ENCODE measurements around the gene DMBT1.
"Not testable (repeated sequence)": the region's sequence is repeated elsewhere in the genome, so short reads cannot be mapped to it uniquely, and the experiment has no call there.

DMBT1 gene

DNA sequence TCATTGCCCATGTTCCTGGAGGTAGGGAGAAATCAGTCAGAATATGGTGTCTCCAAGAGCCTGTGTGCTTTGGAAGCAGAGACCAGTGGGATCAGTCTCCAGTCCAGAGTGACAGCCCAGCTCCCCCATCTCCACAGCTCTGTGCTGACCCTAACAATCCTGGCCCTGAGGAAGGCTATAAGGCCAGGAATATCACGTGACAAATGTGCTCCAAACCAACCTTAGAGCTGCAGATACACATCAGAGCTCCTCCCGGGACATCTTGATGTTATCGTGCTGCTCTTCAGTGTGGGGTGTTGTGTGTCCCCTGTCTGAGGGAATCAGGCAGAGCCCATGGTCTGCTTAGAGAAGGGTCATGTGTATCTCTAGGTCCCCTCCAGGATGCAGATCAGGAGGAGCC is 15.2 kb downstream of the DMBT1 start:
- Histone ChIP-seq H3K9me3 (ENCODE audit: control insufficient read depth, low read length) (no peaks in the 10 kb centered on the region), H3K4me1 (ENCODE audit: control insufficient read depth, insufficient read depth, low read length) (no peaks in the 10 kb centered on the region), H3K36me3 (ENCODE audit: control insufficient read depth, insufficient read depth, low read length) (no peaks in the 10 kb centered on the region), H3K4me3 (ENCODE audit: insufficient read depth, low read depth, low read length) (no peak overlapping the region), H3K27me3 (ENCODE audit: control insufficient read depth, insufficient read depth, low read length, poor library complexity, severe bottlenecking) (no peaks in the 10 kb centered on the region), H3K27ac (ENCODE audit: insufficient read depth, low read depth, low read length, poor library complexity, severe bottlenecking) (no peak overlapping the region)
- WGBS, 2 experiments = 82 to 85% methylated on average over 3 of the region's 3 CpGs

- WGBS, 2 experiments = 83 to 86% methylated on average over 6 of the region's 6 CpGs
- no peaks in the 10 kb centered on the region for H3K36me3 ChIP-seq (ENCODE audit: control insufficient read depth, insufficient read depth, low read length)
- H3K27ac ChIP-seq (ENCODE audit: insufficient read depth, low read depth, low read length, poor library complexity, severe bottlenecking) = no peak overlapping the region
- H3K4me3 ChIP-seq (ENCODE audit: insufficient read depth, low read depth, low read length) = no peak overlapping the region
- no peaks in the 10 kb centered on the region for H3K4me1 ChIP-seq (ENCODE audit: control insufficient read depth, insufficient read depth, low read length)
- no peaks in the 10 kb centered on the region for H3K9me3 ChIP-seq (ENCODE audit: control insufficient read depth, low read length)
- H3K27me3 ChIP-seq (ENCODE audit: control insufficient read depth, insufficient read depth, low read length, poor library complexity, severe bottlenecking) = no peaks in the 10 kb centered on the region
Observed at GRCh38 chr10:122576291-122576690, 15.7 kb downstream of the DMBT1 start.

- H3K4me3 ChIP-seq (ENCODE audit: insufficient read depth, low read depth, low read length) = no peak overlapping the region
- no peaks in the 10 kb centered on the region for H3K36me3 ChIP-seq (ENCODE audit: control insufficient read depth, insufficient read depth, low read length)
- 92 to 93% methylated on average over 12 of the region's 12 CpGs for WGBS, 2 experiments
- no peaks in the 10 kb centered on the region for H3K27me3 ChIP-seq (ENCODE audit: control insufficient read depth, insufficient read depth, low read length, poor library complexity, severe bottlenecking)
- H3K27ac ChIP-seq (ENCODE audit: insufficient read depth, low read depth, low read length, poor library complexity, severe bottlenecking) = no peak overlapping the region
- H3K4me1 ChIP-seq (ENCODE audit: control insufficient read depth, insufficient read depth, low read length) = no peaks in the 10 kb centered on the region
- no peaks in the 10 kb centered on the region for H3K9me3 ChIP-seq (ENCODE audit: control insufficient read depth, low read length)
Observed at GRCh38 chr10:122577311-122577885, 16.8 kb downstream of the DMBT1 start.

DNA sequence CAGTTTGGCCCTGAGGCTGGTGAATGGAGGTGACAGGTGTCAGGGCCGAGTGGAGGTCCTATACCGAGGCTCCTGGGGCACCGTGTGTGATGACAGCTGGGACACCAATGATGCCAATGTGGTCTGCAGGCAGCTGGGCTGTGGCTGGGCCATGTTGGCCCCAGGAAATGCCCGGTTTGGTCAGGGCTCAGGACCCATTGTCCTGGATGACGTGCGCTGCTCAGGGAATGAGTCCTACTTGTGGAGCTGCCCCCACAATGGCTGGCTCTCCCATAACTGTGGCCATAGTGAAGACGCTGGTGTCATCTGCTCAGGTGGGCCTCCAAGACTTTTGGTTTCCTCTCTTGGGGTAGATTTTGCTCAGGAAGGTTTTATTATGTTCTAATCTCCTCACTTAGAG is 25.5 kb downstream of the DMBT1 start:
- 91 to 94% methylated on average over 7 of the region's 7 CpGs for WGBS, 2 experiments
- not testable (repeated sequence) for H3K36me3 ChIP-seq (ENCODE audit: control insufficient read depth, insufficient read depth, low read length); H3K9me3 ChIP-seq (ENCODE audit: control insufficient read depth, low read length); H3K4me1 ChIP-seq (ENCODE audit: control insufficient read depth, insufficient read depth, low read length); H3K4me3 ChIP-seq (ENCODE audit: insufficient read depth, low read depth, low read length); H3K27me3 ChIP-seq (ENCODE audit: control insufficient read depth, insufficient read depth, low read length, poor library complexity, severe bottlenecking); H3K27ac ChIP-seq (ENCODE audit: insufficient read depth, low read depth, low read length, poor library complexity, severe bottlenecking)

DNA sequence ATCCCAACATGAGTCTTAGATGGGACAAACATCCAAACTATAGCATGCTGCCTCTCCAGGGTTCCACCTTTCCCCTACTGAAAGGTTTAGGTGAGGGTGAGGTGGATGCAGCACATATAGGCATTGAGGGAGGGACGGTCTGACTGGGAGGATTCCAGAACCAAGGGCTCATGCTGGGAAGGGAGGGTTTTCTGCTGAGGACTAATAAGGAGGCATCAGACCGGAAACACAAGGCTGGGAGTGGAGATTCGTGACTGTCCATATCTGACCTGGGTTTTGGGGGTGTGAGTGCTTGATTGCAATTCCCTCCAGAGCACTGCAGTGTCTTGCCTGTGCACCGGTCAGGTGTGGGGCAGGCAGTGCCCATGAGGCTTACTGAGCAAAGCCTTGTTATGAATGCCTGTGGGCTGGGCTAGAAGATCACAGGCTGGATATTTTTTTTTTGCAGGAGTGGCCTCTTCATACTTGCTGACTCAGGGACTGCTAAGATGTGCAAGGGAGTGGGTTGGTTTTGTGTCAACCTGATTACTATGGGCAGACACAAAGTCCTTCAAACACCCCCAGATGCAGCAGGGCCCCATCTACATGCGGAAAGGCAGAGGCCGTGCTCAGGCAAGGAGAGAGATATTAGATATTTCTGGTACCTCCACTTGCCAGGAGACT is 26.7 kb downstream of the DMBT1 start:
- no peaks in the 10 kb centered on the region for H3K4me1 ChIP-seq (ENCODE audit: control insufficient read depth, insufficient read depth, low read length)
- 88 to 93% methylated on average over 6 of the region's 6 CpGs for WGBS, 2 experiments
- no peaks in the 10 kb centered on the region for H3K36me3 ChIP-seq (ENCODE audit: control insufficient read depth, insufficient read depth, low read length)
- no peaks in the 10 kb centered on the region for H3K27me3 ChIP-seq (ENCODE audit: control insufficient read depth, insufficient read depth, low read length, poor library complexity, severe bottlenecking)
- H3K27ac ChIP-seq (ENCODE audit: insufficient read depth, low read depth, low read length, poor library complexity, severe bottlenecking) = no peak overlapping the region
- H3K4me3 ChIP-seq (ENCODE audit: insufficient read depth, low read depth, low read length) = no peak overlapping the region
- no peaks in the 10 kb centered on the region for H3K9me3 ChIP-seq (ENCODE audit: control insufficient read depth, low read length)

DNA sequence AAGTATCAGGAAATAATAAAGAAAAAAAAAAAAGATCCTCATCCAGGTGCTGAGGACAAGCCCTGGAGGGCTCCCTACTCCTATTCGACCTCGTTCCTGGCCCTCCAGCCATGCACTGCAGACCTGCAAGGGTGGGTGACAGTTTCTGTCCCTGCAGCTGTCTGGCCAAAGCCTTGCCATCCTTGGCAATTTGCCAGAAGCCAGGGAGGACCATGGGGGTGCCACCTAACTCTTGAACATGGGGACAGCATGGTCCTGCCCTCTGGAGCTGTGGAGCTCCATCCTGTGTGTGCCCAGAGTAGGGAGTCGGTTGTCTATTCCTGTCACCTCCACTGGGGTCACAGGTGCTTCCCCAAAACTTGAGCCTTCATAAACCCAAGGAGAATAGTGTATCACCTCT is 27.8 kb downstream of the DMBT1 start:
- 92 to 97% methylated on average over 3 of the region's 3 CpGs for WGBS, 2 experiments
- H3K27me3 ChIP-seq (ENCODE audit: control insufficient read depth, insufficient read depth, low read length, poor library complexity, severe bottlenecking) = no peaks in the 10 kb centered on the region
- no peak overlapping the region for H3K27ac ChIP-seq (ENCODE audit: insufficient read depth, low read depth, low read length, poor library complexity, severe bottlenecking)
- H3K4me3 ChIP-seq (ENCODE audit: insufficient read depth, low read depth, low read length) = no peak overlapping the region
- no peaks in the 10 kb centered on the region for H3K4me1 ChIP-seq (ENCODE audit: control insufficient read depth, insufficient read depth, low read length)
- no peaks in the 10 kb centered on the region for H3K9me3 ChIP-seq (ENCODE audit: control insufficient read depth, low read length)
- no peaks in the 10 kb centered on the region for H3K36me3 ChIP-seq (ENCODE audit: control insufficient read depth, insufficient read depth, low read length)

GRCh38 chr10:122590153-122590552 is 29.6 kb downstream of the DMBT1 start:
- 81 to 86% methylated on average over 3 of the region's 3 CpGs for WGBS, 2 experiments

GRCh38 chr10:122591736-122592135 is 31.2 kb downstream of the DMBT1 start:
- Histone ChIP-seq H3K9me3 (ENCODE audit: control insufficient read depth, low read length) (no peaks in the 10 kb centered on the region), H3K27ac (ENCODE audit: insufficient read depth, low read depth, low read length, poor library complexity, severe bottlenecking) (no peak overlapping the region), H3K4me3 (ENCODE audit: insufficient read depth, low read depth, low read length) (no peak overlapping the region), H3K36me3 (ENCODE audit: control insufficient read depth, insufficient read depth, low read length) (no peaks in the 10 kb centered on the region), H3K4me1 (ENCODE audit: control insufficient read depth, insufficient read depth, low read length) (no peaks in the 10 kb centered on the region), H3K27me3 (ENCODE audit: control insufficient read depth, insufficient read depth, low read length, poor library complexity, severe bottlenecking) (no peaks in the 10 kb centered on the region)
- 80% methylated on average over 3 of the region's 3 CpGs for WGBS, 2 experiments

More at GRCh38 chr10:122590153-122590552, 29.6 kb downstream of the DMBT1 start:
- no peak overlapping the region for H3K4me3 ChIP-seq (ENCODE audit: insufficient read depth, low read depth, low read length)
- no peaks in the 10 kb centered on the region for H3K27me3 ChIP-seq (ENCODE audit: control insufficient read depth, insufficient read depth, low read length, poor library complexity, severe bottlenecking)
- H3K27ac ChIP-seq (ENCODE audit: insufficient read depth, low read depth, low read length, poor library complexity, severe bottlenecking) = no peak overlapping the region
- H3K9me3 ChIP-seq (ENCODE audit: control insufficient read depth, low read length) = no peaks in the 10 kb centered on the region
- H3K4me1 ChIP-seq (ENCODE audit: control insufficient read depth, insufficient read depth, low read length) = no peaks in the 10 kb centered on the region
- H3K36me3 ChIP-seq (ENCODE audit: control insufficient read depth, insufficient read depth, low read length) = no peaks in the 10 kb centered on the region

DNA sequence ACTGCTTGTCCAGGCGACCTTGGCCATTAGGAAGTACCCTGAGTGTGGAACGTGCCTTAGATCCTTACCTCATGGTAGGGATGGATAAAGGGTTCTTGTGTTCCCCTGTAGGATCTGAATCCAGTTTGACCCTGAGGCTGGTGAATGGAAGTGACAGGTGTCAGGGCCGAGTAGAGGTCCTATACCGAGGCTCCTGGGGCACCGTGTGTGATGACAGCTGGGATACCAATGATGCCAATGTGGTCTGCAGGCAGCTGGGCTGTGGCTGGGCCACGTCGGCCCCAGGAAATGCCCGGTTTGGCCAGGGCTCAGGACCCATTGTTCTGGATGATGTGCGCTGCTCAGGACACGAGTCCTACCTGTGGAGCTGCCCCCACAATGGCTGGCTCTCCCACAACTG is 31.6 kb downstream of the DMBT1 start:
- H3K4me3 ChIP-seq (ENCODE audit: insufficient read depth, low read depth, low read length) = no peak overlapping the region
- no peaks in the 10 kb centered on the region for H3K36me3 ChIP-seq (ENCODE audit: control insufficient read depth, insufficient read depth, low read length)
- H3K27me3 ChIP-seq (ENCODE audit: control insufficient read depth, insufficient read depth, low read length, poor library complexity, severe bottlenecking) = no peaks in the 10 kb centered on the region
- H3K4me1 ChIP-seq (ENCODE audit: control insufficient read depth, insufficient read depth, low read length) = no peaks in the 10 kb centered on the region
- H3K9me3 ChIP-seq (ENCODE audit: control insufficient read depth, low read length) = no peaks in the 10 kb centered on the region
- H3K27ac ChIP-seq (ENCODE audit: insufficient read depth, low read depth, low read length, poor library complexity, severe bottlenecking) = no peak overlapping the region
- 90 to 95% methylated on average over 10 of the region's 10 CpGs for WGBS, 2 experiments

DNA sequence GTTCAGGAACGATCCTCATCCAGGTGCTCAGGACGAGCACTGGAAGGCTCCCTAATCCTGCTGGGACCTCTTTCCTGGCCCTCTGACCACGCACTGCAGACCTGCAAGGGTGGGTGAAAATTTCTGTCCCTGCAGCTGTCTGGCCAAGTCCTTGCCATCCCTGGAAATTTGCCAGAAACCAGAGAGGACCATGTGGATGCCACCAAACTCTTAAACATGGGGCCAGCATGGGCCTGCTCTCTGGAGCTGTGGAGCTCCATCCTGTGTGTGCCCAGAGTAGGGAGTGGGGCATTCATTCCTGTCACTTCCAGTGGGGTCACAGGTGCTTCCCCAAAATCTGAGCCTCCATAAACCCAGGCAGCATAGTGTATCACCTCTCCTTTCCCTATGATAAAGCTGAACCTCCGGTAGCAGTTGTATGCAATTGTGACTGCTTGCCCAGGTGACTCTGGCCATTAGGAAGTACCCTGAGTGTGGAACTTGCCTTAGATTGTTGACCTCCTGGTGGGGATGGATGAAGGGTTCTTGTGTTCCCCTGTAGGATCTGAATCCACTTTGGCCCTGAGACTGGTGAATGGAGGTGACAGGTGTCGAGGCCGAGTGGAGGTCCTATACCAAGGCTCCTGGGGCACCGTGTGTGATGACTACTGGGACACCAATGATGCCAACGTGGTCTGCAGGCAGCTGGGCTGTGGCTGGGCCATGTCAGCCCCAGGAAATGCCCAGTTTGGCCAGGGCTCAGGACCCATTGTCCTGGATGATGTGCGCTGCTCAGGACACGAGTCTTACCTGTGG is 57.1 kb downstream of the DMBT1 start:
- no peak overlapping the region for H3K4me3 ChIP-seq (ENCODE audit: insufficient read depth, low read depth, low read length)
- no peaks in the 10 kb centered on the region for H3K36me3 ChIP-seq (ENCODE audit: control insufficient read depth, insufficient read depth, low read length)
- H3K9me3 ChIP-seq (ENCODE audit: control insufficient read depth, low read length) = no peaks in the 10 kb centered on the region
- H3K4me1 ChIP-seq (ENCODE audit: control insufficient read depth, insufficient read depth, low read length) = no peaks in the 10 kb centered on the region
- no peaks in the 10 kb centered on the region for H3K27me3 ChIP-seq (ENCODE audit: control insufficient read depth, insufficient read depth, low read length, poor library complexity, severe bottlenecking)
- no peak overlapping the region for H3K27ac ChIP-seq (ENCODE audit: insufficient read depth, low read depth, low read length, poor library complexity, severe bottlenecking)
- 83 to 85% methylated on average over 10 of the region's 10 CpGs for WGBS, 2 experiments

Measured in ectodermal cell (in vitro differentiated cells).